Activated CD4-positive, alpha-beta T cell treated with anti-CD3 and anti-CD28 coated beads, Interleukin-10, Interleukin-2, amounts not matched to agents 100 ng/mL and 50 ng/mL, durations not matched to agents 16 hours and 8 hours (primary cell): ENCODE measurements around the gene ZBTB47.

Experiments used
- DNase-seq: peaks from one replicate; pipeline ENCODE4 v3.0.0-alpha.2; 2020

ZBTB47 gene

GRCh38 chr3:42653560-42654330, at the start of gene ZBTB47:
Gene ZBTB47 (plus strand): TSS chr3:42653697. CDS start chr3:42658356, 4,659 bp downstream.
- DNase-seq, result no peak

- DNase-seq, result no peak
Measured at GRCh38 chr3:42605546-42606173, 47.8 kb upstream of the ZBTB47 start.

GRCh38 chr3:42608581-42608980, 44.9 kb upstream of the ZBTB47 start:
- no peak for DNase-seq

GRCh38 chr3:42610976-42611375, 42.5 kb upstream of the ZBTB47 start:
- DNase-seq, result no peak

DNA sequence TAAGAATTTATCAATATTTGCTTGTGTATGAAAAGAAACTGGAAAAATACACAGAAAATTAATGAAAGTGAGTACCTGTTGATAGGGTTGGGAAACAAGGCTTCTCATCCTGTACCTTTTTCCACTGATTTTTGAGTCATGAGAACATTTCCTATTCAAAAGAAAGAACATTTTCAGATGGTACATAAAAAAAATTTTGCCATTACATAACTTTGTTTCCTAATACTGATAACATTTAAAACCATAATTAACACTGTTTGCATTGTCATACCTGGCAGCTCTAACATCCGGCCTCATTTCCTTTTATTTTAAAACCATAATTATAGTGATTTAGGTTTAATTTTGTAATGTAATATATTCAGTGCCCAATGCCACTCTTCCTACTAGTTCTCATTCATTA, 41.3 kb upstream of the ZBTB47 start:
- DNase-seq, result no peak

GRCh38 chr3:42612928-42613327, 40.6 kb upstream of the ZBTB47 start:
- no peak for DNase-seq

DNA sequence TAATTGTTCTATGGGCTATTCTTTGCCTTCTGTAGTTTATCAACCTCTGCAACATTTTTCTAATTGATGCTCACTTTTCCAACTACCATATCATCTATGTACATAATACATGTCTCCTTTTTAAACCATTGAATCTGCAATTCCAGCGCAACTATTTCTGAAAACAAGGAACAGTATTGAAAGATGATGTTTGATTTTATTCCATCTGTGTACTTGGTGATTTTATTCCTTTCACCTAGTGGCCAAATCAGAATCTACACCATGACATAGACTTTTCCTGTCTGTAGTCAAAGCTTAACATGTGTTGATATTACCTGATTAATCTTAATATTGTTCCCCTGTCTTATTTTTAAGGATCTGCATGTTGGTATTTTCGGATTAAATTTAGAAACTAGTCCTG, 40.0 kb upstream of the ZBTB47 start:
- DNase-seq, result no peak

DNA sequence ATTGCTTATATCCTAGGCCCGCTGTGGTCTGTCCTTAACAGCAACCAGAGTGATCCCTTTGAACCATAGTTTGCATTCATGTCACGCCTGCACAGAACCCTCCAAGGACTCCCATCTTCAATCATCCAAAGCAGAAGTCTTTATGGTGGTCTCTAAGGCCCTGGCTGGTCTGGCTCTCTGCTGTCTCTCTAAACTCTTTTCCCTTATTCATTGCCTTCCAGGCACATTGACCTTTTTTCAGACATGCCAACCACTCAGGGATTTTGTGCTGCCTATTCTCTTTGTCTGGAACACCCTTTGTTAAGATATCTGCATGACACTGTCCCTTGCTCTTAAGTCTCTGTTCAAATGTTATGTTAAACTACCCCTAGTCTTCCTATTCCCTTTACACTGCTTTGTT, 21.9 kb upstream of the ZBTB47 start:
- no peak for DNase-seq

GRCh38 chr3:42632146-42632545, 21.4 kb upstream of the ZBTB47 start:
- no peak for DNase-seq

DNA sequence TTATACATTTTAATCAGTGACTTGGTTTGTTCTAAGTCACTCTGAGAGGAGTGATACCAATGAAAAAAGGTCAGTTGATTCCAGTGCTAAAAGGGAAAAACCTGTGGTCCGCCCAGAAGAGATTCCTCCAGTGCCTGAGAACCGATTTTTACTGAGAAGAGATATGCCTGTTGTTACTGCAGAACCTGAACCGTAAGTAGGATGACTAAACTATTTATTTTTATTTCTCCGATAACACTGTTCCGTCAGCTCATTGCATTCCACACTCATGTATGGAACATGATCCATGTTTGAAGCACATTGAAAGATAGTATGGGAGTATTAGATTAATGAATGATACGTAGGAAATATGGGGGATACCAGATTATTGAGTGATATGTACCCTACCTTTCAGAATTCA, 20.0 kb upstream of the ZBTB47 start:
- no peak for DNase-seq

DNA sequence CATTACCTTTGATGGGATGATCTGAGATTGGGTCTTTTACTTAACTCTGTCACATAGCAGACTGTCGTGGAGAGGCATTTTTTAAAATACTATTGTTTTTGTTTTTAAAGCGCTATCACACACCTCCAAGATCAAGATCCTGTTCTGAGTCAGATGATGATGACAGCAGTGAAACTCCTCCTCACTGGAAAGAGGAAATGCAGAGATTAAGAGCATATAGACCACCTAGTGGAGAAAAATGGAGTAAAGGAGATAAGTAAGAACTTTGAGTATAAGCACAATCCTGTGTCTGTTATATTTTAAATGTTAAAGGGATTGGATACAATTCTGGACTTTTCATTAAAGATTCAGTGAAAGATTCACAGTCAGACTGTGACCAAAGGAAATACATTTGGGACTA, 18.4 kb upstream of the ZBTB47 start:
- DNase-seq, result peak; percentile 72

GRCh38 chr3:42637001-42637400, 16.5 kb upstream of the ZBTB47 start:
- no peak for DNase-seq

DNA sequence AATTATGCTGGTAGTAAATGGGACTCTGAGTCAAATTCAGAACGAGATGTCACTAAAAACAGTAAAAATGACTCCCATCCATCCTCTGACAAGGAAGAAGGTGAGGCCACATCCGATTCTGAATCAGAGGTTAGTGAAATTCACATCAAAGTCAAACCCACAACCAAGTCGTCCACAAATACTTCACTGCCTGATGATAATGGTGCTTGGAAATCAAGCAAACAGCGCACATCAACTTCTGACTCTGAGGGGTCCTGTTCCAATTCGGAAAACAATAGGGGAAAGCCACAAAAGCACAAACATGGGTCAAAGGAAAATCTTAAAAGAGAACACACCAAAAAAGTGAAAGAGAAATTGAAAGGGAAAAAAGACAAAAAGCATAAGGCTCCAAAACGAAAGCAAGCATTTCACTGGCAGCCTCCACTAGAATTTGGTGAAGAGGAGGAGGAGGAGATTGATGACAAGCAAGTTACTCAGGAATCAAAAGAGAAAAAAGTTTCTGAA, 15.1 kb upstream of the ZBTB47 start:
- peak; percentile 91 for DNase-seq

- DNase-seq, result no peak
Measured at GRCh38 chr3:42639192-42639591, 14.3 kb upstream of the ZBTB47 start.

DNA sequence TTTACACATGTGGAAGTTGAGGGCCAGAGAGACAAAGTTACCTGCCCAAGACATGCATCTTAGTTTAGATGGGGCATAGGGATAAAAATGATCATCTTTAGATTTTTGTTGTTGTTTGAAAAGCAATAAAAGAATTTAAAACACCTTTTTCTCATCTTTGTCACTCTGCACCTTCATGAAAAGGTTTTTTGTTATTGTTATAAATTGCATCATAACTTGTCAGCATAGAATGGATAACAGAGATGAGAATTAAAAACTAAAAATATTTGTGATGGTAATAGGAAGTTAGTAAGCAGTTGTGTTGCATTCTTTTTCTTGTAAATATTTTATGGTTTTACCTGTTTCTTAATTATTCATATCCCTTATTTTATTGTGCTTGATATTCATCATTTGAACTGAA, 13.4 kb upstream of the ZBTB47 start:
- no peak for DNase-seq

DNA sequence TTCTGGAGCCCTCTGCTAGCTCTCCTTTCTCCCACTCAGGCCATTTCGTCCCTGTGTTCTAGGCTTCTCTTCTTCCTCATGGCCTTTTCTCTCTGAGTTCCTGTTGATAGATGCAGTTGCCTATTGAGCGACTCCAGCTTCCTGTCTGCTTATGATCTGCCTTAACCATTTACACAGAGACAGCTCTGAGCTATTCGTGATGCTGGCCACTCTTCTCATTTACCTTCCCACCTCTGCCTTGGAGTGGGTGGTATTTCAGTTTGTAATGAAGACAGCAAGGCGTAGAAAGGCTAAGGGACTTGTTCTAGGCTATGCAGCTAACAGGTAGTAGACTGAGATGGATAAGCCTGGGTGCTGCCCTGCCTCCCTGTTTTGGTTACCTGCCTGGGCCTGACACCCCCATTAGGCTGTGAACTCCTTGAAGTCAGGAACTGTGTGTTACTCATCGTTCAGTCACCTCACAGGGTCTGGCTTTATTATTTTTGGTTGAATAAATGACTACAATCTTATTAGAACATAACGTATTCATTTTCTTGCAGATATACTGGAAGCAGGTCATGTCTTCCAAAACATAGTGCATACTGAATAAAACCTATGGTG, 12.6 kb upstream of the ZBTB47 start:
- no peak for DNase-seq

GRCh38 chr3:42647821-42648459, 5.6 kb upstream of the ZBTB47 start:
- DNase-seq, result no peak

GRCh38 chr3:42649006-42649405, 4.5 kb upstream of the ZBTB47 start:
- no peak for DNase-seq

GRCh38 chr3:42649783-42650182, 3.7 kb upstream of the ZBTB47 start:
- no peak for DNase-seq

- no peak for DNase-seq
Measured at GRCh38 chr3:42651248-42652091, 2.0 kb upstream of the ZBTB47 start.

DNA sequence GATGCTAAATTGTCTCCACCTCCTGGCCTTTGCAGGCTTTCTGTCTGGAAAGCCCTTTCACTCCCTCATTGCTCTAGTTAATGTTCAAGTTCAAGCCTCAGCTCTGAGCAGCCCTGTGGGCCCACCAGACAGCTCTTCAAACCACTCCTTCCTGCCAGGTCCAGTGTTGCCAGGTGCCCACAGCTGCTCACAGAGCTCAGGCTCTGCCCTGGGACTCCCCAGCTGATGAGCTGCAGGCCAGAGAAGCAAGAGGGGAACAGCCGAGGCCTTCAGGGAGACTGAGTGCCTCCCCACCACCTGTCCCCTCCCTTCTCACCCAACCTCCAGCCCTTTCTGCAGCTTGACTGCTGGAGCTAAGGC, 1.3 kb upstream of the ZBTB47 start:
- DNase-seq, result no peak

GRCh38 chr3:42652611-42653302, 740 bp upstream of the ZBTB47 start:
- no peak for DNase-seq
